Stimulated activated CD4-positive, alpha-beta T cell treated with anti-CD3 and anti-CD28 coated beads, Interleukin-4, amount 100 ng/mL, for 1 hour (primary cell): ENCODE results near the gene AKNAD1.
"Not testable (repeated sequence)": the region's sequence is repeated elsewhere in the genome, so short reads cannot be mapped to it uniquely, and the experiment has no call there.

Source experiments
- DNase-seq: peaks from one replicate; pipeline ENCODE4 v3.0.0-alpha.2; 2020

Gene AKNAD1, protein sequence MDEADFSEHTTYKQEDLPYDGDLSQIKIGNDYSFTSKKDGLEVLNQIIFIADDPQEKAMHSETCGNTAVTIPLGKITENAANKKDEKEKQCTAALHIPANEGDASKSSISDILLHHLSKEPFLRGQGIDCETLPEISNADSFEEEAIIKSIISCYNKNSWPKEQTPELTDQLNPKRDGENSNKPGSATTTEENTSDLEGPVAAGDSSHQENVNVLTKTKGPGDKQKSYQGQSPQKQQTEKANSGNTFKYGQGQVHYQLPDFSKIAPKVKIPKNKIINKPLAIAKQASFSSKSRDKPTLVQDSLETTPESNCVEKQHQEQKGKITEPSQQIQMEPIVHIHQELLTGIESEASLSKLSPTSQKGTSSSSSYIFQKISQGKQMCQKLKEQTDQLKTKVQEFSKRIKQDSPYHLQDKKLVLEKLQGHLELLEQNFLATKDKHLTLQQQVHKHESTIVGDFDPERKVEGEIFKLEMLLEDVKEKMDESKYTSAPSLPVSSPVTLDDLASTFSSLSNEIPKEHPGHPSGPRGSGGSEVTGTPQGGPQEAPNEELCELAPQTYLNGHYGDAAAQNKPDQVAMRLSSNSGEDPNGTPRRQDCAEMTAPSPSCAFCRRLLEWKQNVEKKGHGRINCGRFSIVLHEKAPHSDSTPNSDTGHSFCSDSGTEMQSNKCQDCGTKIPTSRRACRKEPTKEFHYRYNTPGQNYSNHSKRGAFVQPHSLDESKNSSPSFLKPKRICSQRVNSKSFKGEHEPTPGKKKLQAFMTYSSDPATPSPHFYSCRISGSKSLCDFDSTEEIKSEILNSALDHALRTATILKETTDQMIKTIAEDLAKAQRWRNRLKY

DNA sequence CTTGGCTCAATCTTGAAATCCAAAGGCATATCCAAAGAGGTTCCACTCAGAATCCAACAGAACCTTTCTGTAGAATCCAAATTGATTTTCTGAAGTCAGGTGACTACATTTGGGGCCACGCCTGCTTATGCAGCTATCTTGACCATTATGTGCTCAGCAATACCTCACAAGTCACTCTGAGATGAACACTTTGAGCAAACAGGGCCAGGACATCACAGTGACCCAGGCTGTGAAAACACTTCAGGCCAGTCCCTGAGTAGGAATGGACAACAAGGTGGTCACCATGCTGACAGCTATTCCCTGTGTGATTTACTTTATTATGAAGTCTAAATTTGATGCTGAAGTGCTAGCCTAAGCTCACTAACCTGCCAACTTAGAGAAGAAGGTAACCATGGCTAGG, at the start of gene AKNAD1:
AKNAD1 (minus strand) TSS at position 101 of the 400 bp plus-strand sequence. CDS start 4,430 bp downstream, outside the sequence.
- no peak for DNase-seq

DNA sequence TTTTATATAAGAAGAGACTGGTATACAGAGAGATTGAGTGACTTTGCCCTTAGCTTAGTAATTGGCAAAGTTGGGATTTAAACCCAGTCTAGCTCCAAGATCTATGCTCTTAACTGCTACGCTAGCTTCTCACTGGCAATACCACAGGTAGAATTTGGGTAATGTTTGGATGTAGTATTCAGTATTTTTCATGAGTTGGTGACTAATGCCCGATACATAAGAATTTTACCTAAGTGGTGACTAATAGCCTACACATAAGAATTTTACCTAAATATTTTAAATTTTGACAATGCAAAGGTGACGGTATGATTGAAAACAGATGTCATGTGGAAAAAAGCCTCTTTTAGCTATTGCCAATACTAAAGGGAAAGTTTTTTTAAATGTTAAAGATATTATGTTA, 44.2 kb upstream of the AKNAD1 start:
- no peak for DNase-seq

DNA sequence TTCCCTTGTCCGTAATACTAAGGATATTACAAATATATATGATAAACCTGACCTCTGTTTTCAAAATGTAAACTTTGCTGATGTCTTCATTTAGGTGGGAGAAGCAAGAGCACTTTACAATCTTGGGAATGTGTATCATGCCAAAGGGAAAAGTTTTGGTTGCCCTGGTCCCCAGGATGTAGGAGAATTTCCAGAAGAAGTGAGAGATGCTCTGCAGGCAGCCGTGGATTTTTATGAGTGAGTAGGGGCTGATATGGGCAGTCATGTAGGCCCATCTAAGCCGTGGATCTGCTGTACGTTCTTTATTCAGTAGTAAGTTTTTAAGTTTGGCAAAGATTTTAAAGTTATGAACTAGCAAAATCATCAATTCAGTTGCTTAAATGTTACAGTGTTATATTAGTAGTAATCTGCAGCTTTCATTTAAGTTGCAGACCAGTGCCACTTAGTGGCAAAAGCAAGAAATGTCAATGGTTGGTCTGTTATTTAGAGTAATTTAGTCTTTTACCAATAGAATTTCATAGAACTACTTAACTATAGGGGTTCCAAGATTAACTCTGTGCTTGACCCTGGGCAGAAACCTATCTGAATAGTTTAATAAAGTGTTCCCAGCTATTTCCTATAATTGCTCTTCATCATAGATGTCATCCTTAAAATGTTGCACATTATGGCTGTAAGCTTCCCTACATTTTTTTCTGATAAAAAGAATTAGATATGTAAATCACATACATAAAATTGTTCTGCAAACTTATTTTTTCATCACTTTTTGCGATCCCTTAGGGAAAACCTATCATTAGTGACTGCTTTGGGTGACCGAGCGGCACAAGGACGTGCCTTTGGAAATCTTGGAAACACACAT, 41.2 kb upstream of the AKNAD1 start:
- no peak for DNase-seq

DNA sequence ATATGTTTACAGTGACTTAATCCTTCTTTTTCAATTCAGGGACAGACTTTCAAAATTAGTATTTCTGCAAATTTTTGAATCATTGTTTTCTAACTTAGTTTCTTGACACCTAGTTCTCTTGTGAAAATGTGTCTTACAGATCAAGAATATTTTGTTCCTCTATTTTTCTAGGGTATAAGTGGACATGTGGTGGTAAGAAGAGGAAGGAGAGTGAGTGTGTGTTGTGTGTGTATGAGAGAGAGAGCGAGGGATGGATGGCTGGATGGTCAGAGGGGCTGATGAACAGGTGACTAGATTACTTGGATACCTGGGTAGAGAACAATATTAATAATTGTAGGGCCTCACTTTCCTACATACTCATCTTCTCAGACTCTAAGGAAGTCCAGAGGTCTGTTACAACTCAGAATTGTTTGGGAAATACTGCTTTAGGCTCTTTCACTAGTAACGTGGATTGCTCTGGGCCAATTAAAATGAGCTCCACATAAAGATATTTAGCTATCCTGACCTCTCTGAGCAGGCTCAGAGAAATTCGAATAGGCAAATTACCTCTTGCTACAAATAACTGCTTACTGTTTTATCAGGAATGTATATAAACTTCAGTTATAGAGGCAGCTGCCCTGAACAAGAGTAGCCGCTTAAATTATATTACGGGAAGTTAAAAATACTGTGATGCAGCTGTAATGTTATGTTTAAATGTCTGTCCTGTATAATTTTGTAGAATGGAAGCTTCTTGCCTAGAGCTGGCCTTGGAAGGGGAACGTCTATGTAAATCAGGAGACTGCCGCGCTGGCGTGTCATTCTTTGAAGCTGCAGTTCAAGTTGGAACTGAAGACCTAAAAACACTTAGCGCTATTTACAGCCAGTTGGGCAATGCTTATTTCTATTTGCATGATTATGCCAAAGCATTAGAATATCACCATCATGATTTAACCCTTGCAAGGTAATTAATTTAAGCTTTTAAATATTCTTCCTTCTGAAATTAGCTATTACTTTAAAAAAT, 39.6 kb upstream of the AKNAD1 start:
- no peak for DNase-seq

DNA sequence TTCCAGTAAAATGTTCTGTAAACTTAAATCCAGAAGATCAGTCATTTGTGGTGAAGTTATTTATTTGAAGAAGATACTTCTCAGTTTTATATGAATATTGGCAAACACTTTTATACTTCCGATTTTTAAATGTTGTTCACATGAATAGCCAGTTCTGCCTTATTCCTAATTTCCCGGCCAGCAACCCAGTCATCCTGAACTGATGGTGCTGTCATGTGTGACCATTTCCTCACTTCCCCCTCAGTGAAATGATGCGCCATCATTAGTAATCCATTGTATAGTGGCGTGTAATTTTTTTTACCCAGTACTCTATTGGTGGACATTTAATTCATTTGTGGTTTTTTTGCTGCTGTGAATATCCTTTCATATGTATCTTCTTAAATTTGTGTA, 36.2 kb upstream of the AKNAD1 start:
- DNase-seq = no peak

DNA sequence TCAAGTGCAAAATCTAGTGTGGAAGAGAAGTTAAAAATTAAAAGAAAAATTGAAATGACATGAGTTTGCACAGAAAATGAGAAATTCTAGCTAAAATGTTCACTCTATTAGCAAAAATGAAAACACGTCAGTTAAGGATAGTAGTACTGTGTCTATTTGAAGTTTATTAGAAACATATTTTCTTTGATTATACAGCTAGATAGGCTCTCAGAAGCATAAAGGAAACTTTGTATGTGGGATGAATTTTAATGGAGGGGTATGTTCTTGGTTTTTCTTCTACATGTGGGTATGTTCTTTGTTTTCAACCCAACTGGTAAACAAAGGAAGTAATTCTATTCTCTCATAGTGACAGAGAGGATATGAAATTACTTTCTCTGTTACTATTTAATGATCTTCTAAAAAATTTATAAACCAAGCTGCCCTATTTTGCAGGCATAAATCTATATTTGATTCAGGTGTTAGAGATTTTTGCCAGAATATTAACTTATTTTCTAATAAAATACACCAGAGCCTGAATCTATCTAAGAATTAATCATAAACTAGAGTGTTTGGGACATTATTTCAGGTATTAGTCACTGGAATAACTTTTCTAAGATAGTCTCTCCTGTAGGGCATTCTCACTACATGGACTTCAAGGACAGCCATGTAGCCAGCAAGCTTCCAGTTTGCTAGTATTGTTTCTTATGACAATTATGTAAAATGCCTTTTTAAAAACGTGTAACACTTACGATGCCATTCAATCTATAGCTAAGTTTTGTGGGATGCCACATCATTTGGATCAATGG, 35.7 kb upstream of the AKNAD1 start:
- DNase-seq = no peak

DNA sequence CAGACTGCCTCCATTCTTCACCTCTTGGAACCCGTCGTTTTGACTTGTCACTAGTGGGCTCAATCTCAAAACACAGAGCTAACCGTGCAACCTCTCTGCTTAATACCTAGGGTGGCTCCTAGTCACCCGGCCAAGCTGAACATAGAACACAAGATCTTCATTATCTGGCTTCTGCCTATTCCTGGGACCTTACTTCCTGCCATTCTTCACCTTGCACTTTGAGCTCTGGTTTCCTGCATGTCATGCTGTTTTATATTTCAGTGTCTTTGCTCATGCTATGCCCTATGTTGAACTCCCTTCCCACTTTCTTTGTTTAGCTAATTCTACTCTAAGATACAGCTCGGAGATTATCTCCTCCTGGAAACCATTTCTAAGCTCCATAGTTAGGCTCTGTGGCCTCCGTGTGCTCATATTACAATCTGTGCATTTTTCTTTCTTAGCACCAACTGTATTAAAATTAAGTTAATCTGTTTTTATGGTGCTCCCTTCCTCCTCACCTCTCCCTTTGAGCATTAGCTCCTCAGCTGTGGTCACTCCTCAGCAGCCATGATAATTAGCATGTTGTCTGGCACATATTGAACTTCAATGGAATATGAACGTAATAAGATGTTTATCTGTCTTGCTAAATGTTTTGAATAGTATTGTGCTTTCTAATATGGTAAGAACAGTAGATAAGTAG, 33.0 kb upstream of the AKNAD1 start:
- no peak for DNase-seq

DNA sequence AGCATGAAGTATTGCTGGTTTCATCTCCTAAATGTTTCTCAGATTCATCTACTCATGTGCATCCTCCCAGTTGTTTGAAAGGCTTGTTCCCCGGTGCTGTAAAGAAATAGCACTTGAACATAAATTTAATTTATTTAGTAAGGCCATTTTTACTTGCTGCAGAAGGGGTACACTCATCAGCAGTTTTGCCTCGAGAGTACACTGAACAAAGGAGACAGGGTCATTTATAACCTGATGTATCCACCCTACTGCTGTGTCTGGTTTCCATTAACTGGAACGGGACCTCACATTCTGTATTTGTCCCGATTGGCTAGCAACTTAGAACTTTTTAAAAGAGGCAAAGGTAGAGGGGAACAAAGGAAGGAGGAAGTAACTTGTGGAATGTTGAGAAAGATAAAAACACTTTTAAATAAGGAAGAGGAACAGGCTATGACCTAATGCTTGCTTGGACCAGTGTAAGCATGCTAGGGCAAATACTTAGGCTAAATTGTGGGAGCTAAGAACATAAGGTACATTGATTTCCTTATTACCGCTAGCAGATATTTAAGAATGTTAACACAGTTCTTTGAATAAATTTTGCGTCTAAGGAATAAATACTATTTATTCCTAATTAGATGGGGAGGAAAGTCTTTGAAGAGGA, 32.2 kb upstream of the AKNAD1 start:
- DNase-seq = not testable (repeated sequence)

DNA sequence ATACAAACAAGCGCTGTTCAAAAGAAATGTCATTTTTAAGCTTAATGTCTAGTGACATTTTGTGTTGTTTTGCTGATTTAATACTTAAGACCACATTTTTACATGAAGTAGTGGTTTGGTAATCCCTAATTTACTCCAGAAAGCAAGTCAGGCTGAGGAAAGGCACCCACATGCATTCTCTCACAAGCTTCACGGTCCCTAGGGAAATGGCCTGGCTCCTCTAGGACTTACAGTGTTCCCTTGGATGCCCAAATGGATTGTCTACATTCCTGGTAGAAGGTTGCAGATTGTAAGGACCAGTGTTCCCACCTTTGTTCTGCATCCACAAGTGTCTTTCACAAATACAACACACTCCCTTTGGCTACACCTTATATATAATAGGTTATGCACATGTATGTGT, 29.4 kb upstream of the AKNAD1 start:
- DNase-seq = no peak

DNA sequence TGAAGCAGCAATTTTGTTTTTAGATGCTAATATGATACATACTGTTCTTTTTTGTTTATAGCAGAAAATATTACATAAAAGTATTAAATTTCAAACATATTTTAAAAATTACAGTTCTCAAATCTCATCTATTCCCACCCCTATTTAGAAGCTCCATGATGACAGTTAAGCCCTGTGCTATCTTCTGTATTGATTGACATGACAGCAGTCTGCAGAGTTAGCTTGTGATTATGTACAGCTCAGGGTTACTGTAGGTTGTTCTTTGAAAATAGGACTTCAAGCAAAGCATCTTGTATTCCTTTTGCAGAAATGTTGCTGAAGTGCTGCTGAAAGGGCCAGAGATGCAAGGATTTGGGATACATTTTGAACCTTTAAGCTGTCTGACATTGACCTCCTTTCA, 28.1 kb upstream of the AKNAD1 start:
- DNase-seq = no peak

DNA sequence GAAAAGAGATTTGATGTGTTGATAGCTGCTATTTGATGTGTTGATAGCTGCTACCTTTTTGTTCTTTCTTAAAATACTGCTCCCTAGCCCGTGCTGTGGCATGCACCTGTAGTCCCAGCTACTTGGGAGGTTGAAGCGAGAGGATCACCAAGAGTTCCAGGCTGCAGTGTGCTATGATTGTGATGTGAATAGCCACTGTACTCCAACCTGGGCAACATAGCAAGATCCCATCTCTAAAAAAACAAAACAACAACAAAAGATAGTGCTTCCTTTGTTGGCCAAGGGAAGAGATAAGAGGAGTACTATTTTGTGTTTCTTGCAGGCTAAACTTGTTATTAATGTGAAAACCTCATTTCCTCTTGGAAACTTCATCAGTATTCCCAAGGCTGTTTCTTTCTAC, 25.9 kb upstream of the AKNAD1 start:
- DNase-seq = no peak

DNA sequence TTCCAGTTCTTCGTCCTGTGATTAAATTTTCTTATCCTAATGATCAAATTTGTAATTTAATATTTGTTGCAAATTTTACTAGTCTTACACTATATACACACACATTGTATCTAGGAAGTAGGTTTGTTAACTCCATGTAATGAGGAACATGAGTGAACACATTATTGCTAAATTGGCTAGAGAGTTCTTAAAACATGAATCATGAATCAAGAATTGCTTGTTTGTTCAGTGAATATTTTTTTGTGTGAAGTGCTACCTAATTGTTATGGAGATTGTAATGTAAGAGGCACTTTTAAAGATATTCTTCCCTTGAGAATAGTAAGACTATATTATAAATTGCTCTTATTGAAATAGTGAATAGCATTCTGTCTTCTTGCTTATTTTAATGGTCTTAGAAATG, 24.5 kb upstream of the AKNAD1 start:
- no peak for DNase-seq

DNA sequence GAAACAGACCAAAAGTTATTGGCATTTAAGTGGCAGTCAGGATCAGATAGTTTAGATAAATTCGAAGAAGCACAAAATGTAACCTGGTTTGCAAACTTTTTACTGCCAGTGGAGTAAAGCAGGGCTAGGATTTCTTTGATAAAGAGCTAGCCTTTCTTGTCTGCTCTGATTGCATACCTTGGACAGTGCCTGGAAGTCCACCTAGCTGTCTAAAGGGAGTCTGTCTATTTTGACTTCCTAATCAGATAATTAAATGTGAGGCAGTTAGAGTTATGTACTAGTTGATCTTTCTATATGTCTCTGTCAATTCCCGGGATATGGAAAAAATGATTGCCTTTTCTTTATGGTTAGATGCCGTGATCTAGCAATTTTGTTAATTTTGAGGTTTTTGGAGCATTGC, 24.0 kb upstream of the AKNAD1 start:
- no peak for DNase-seq

DNA sequence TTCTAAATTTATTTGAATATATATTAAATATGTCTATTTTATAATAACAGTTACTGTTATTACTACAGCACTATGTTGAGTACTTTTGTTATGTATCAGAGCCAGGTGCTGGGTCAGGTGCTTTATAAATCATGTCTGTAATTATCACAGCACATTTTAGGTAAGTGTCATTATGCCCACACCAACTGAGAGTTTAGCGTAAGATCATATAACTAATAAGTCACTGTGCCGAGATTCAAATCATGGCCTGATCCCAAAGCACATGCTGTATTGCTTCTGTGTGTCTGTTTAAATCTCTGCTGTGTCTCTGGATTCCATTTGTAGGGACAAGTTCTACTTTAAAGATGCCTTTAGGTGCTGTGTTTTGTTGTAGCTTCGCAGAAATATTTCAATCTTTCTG, 21.8 kb upstream of the AKNAD1 start:
- no peak for DNase-seq

DNA sequence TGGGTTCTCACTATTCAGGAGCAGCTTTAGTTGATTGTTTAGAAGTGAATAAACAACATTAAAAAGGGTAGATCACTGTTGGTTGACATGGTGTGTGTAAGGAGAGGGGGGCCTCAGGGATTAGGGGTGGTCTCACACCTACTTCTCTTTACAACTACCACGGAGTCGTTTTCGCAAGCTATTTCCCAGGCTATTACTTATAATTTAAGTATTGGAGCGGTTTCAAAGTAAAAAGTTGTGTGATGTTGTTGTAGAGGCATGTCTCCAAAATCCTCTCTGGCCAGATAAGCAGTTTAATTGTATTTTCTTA, 21.2 kb upstream of the AKNAD1 start:
- no peak for DNase-seq

DNA sequence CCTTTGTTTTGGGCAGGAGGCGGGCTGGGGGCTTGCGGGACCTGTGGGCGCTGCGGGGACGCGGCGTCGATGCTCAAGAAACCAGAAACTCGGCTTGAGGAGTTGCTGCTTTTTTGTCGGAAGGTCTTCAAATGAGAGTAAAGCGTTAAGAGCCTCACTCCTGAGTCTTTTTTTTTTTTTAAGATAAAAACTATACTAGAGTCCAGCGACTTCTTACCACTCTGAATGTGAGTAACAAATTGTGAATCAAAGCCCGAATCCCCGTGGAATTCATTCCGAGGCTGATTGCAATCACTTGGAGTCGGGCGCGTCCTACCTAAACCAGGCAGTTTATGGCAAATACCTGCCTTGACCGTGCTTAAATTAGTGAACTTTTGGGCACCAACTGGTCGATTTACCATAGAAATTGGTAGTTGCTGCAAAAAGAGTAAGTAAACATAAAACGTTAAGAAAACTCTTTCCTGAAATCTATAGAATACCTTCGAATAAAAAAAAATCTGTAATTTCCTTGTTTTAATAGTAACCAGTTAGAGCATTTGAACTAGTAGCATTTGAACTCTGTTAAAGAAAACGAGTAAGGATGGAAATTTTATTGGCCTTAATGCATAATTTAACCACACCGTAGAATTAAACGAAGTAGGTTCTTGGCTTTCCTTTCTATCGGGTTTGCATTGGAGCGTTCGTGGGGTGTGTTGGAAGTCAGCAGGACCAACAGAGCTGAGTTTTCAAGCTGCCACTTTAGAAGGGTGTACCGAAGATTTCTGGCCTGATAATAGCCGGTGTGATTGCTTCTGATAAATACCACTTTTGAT, 20.7 kb upstream of the AKNAD1 start:
- no peak for DNase-seq

DNA sequence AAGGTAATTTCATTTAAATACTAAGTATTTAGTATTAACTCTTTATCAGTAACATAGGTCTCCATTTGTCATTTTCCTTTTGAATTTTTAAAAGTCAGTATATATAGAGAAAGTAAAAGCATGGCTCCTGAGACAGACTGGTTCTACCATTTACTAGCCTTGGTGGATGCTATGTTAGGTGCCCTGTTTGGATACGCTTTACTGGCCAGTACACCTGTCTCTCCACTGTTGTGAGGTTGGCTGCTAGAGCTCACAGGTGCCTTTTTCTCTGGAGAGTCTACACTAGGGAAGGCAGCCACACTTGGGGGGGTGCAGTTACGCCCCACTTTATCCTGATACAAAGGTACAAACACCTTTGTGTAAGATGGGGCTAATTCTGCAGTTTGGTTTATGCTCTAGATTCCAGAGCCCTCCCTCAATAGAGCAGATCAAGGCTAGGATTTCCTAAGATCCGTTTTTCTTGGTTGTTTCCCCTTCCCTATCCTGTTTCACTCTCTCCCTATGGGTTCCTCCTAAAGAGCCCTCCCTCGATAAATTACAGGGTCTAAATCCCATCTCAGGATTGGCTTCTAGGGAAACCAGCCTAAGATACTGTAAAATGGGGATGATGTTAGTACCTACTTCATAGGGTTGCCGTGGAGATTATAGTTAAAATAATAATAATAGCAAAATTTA, 14.3 kb upstream of the AKNAD1 start:
- DNase-seq = no peak

DNA sequence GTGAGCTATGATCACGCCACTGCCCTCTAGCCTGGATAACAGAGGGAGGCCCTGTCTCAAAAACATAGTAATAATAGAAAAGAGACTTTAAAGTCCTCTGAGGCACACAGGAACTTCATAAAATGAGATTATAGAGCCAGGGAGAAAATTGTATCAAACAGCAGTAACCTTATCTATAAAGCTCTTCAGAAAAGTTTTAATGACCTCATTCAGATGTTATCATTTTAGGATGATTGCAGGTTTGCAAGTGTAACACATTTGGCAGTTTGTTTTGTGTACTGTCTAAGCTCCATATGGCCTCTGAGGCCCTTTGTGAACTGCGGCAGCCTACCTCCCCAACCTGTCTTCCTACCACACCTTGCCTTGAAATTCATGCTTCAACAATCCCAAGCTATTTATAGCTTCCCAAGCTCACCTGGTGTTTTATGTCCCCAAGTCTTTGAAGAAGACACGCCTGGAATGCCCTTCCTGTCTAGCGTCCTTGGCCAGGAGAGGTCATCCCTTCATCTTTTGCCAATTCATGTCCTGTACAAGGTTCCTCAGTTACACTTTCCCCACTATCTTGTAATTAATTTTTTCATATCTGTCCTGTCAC, 8.5 kb upstream of the AKNAD1 start:
- DNase-seq = no peak
